HG03039 (cell line): ENCODE measurements around the gene CEP295NL.
"Not testable (repeated sequence)": the region's sequence is repeated elsewhere in the genome, so short reads cannot be mapped to it uniquely, and the experiment has no call there.

Source experiments
- ATAC-seq: cut with Tn5 transposase; IDR thresholded peaks from one replicate; pipeline ENCODE4 v1.9.1; 2021; ENCODE audit warnings: mild to moderate bottlenecking, moderate library complexity; ENCODE audit not compliant: unreplicated experiment

CEP295NL gene

GRCh38 chr17:78929908-78930775 lies 27.1 kb upstream of the CEP295NL start:
- ATAC-seq, result no peak

- no peak for ATAC-seq
Observed at GRCh38 chr17:78925662-78926555, 22.9 kb upstream of the CEP295NL start.

- ATAC-seq, result no peak
Observed at GRCh38 chr17:78925234-78925633, 22.2 kb upstream of the CEP295NL start, which contains the start of gene TIMP2. Gene TIMP2 (minus strand): TSS chr17:78925387. CDS start chr17:78925088, 299 bp downstream.

GRCh38 chr17:78924481-78925151 lies 21.6 kb upstream of the CEP295NL start:
- ATAC-seq, result no peak

GRCh38 chr17:78923660-78924453 lies 20.9 kb upstream of the CEP295NL start:
- ATAC-seq, result no peak

GRCh38 chr17:78922816-78923498 lies 20.0 kb upstream of the CEP295NL start:
- ATAC-seq, result no peak

- ATAC-seq, result no peak
Observed at GRCh38 chr17:78921437-78921971, 18.5 kb upstream of the CEP295NL start.

GRCh38 chr17:78920528-78920927 lies 17.5 kb upstream of the CEP295NL start:
- no peak for ATAC-seq

GRCh38 chr17:78919861-78920450 lies 17.0 kb upstream of the CEP295NL start:
- no peak for ATAC-seq

GRCh38 chr17:78918979-78919378 lies 16.0 kb upstream of the CEP295NL start:
- no peak for ATAC-seq

GRCh38 chr17:78917451-78918275 lies 14.7 kb upstream of the CEP295NL start:
- ATAC-seq, result no peak

- no peak for ATAC-seq
Observed at GRCh38 chr17:78915872-78916632, 13.1 kb upstream of the CEP295NL start.

GRCh38 chr17:78913115-78913514 lies 10.1 kb upstream of the CEP295NL start:
- no peak for ATAC-seq

- no peak for ATAC-seq
Observed at GRCh38 chr17:78912082-78912481, 9.1 kb upstream of the CEP295NL start.

GRCh38 chr17:78911543-78911942 lies 8.5 kb upstream of the CEP295NL start:
- not testable (repeated sequence) for ATAC-seq

- no peak for ATAC-seq
Observed at GRCh38 chr17:78910497-78911284, 7.7 kb upstream of the CEP295NL start.

GRCh38 chr17:78908426-78908825 lies 5.4 kb upstream of the CEP295NL start:
- no peak for ATAC-seq
